Left lung (tissue), 10 donors: ENCODE measurements around the gene SAMD10. TPM values are rescaled to one million over a fixed set of nuclear protein-coding genes. Genes with fewer than 3 reads are reported as not detected.
"Not testable (repeated sequence)": the region's sequence is repeated elsewhere in the genome, so short reads cannot be mapped to it uniquely, and the experiment has no call there.

Experiments
- ATAC-seq: fragments of 200-7000 bp; cut with Tn5 transposase; one replicate; pipeline ENCODE4 v1.9.1; 2020; ENCODE audit warnings: moderate library complexity
- DNase-seq, 4 donors: peaks; one replicate each; pipeline ENCODE4 v3.0.0-alpha.2; 2013 to 2020
- H3K27ac ChIP-seq, 2 donors: fragments of 200-600 bp; sonication (generic) in 1 of 2; one replicate each; pipeline versions ENCODE4 v1.5.0 to v1.8.0; 2020 to 2021
- H3K27me3 ChIP-seq, 2 donors: fragments of 200-600 bp; sonication (generic) in 1 of 2; one replicate each; pipeline versions ENCODE4 v1.5.0 to v1.8.0; 2020 to 2021
- H3K36me3 ChIP-seq, 2 donors: fragments of 200-600 bp; sonication (generic) in 1 of 2; one replicate each; pipeline versions ENCODE4 v1.5.0 to v1.8.0; 2020 to 2021
- H3K4me1 ChIP-seq, 2 donors: fragments of 200-600 bp; one replicate each; pipeline ENCODE4 v1.8.0; 2021
- H3K4me3 ChIP-seq, 2 donors: fragments of 200-600 bp; sonication (generic) in 1 of 2; one replicate each; pipeline versions ENCODE4 v1.5.0 to v1.8.0; 2020 to 2021; ENCODE audit warnings: mild to moderate bottlenecking in 1 of 2
- H3K9me3 ChIP-seq, 2 donors: fragments of 200-600 bp; sonication (generic) in 1 of 2; one replicate each; pipeline versions ENCODE4 v1.5.0 to v1.8.0; 2020 to 2021
- CTCF ChIP-seq, 2 donors: fragments of 200-600 bp; sonication (generic) in 1 of 2; IDR thresholded peaks; one replicate each; pipeline versions ENCODE4 v1.5.0 to v1.8.0; 2021; ENCODE audit warnings: antibody characterized with exemption in 2 of 2
- intact Hi-C, 2 donors: fragments of 100-400 bp; cut with DNase I; formaldehyde crosslinking; loops; one replicate each; pipeline versions ENCODE4 v1.11.2 to v1.14.2; 2022
- polyA plus RNA-seq, 6 donors: library from polyadenylated mRNA; unstranded; fragments of 120-200 nt; gene quantifications; one replicate each; pipeline ENCODE4 v1.2.1, GENCODE V29; 2013; ENCODE audit not compliant: insufficient read length in 6 of 6
- total RNA-seq, 2 donors: library from RNA; stranded (reverse); fragmentation: NEBNext Ultra II Directional; extraction: Animal tissue kit (Norgen Biotek cat#: 25700); gene quantifications; one replicate each; pipeline ENCODE4 v1.2.1, GENCODE V29; 2021
- donor health status: DM: no; HTN: yes; CAD: no.
- donor health status: DM: no; HTN: no; CAD: no.

Gene SAMD10
- total and polyA plus RNA-seq, 8 donors = 4.6 to 10.5 (median 7.1) TPM

GRCh38 chr20:63973636-63974401 is 5.6 kb downstream of the SAMD10 start:
- Histone ChIP-seq H3K36me3 (peaks cover 0 to 4% of the 10 kb centered on the region in 2 donors), H3K9me3 (no peaks in the 10 kb centered on the region), H3K4me1 (peaks cover 15 to 35% of the 10 kb centered on the region in 2 donors), H3K4me3 (peak overlapping the region; percentile 16 to 26), H3K27me3 (peaks cover 0 to 6% of the 10 kb centered on the region in 2 donors), H3K27ac (peak overlapping the region; percentile 10 to 51)
- DNase-seq (peak; percentile 86 to 98 (median 92)), ATAC-seq (peak; percentile 93)
- peak; percentile 98 to 99 for TF ChIP-seq CTCF (IDR thresholded peaks at IDR 0.05)
- intact Hi-C loops = no loop called here

GRCh38 chr20:63973160-63973479 is 6.3 kb downstream of the SAMD10 start:
- ATAC-seq (no peak), DNase-seq (peak in 1 of 4 donors; percentile 13)
- no peaks in the 10 kb centered on the region for H3K9me3 ChIP-seq
- H3K36me3 ChIP-seq = peaks cover 0 to 4% of the 10 kb centered on the region in 2 donors
- intact Hi-C loops = no loop called here
- no peak overlapping the region for H3K27ac ChIP-seq
- peaks cover 19 to 35% of the 10 kb centered on the region in 2 donors for H3K4me1 ChIP-seq
- H3K27me3 ChIP-seq = peaks cover 0 to 6% of the 10 kb centered on the region in 2 donors
- no peak for TF ChIP-seq CTCF (IDR thresholded peaks at IDR 0.05)
- H3K4me3 ChIP-seq = peak overlapping the region in 1 of 2 donors; percentile 26

- peak overlapping the region in 1 of 2 donors; percentile 48 for H3K27ac ChIP-seq
- H3K9me3 ChIP-seq = no peaks in the 10 kb centered on the region
- TF ChIP-seq CTCF (IDR thresholded peaks at IDR 0.05) = no peak
- no peak for ATAC-seq
- peaks cover 0 to 7% of the 10 kb centered on the region in 2 donors for H3K36me3 ChIP-seq
- H3K4me1 ChIP-seq = peaks cover 19 to 29% of the 10 kb centered on the region in 2 donors
- intact Hi-C loops = no loop called here
- no peak overlapping the region for H3K4me3 ChIP-seq
- peaks cover 0 to 6% of the 10 kb centered on the region in 2 donors for H3K27me3 ChIP-seq
- DNase-seq = peak in 1 of 4 donors; percentile 32
These were observed 6.9 kb downstream of the SAMD10 start for GRCh38 chr20:63972312-63973159.

GRCh38 chr20:63971960-63972311 is 7.5 kb downstream of the SAMD10 start:
- intact Hi-C loops, H3K27me3 ChIP-seq, ATAC-seq, H3K4me3 ChIP-seq, H3K9me3 ChIP-seq: not testable (repeated sequence)
- Histone ChIP-seq H3K4me1 (peaks cover 19 to 28% of the 10 kb centered on the region in 2 donors), H3K27ac (peak overlapping the region in 1 of 2 donors; percentile 48), H3K36me3 (peaks cover 0 to 13% of the 10 kb centered on the region in 2 donors)
- DNase-seq = peak in 1 of 4 donors; percentile 23

- Histone ChIP-seq H3K27me3 (peaks cover 0 to 6% of the 10 kb centered on the region in 2 donors), H3K4me3 (no peak overlapping the region), H3K9me3 (no peaks in the 10 kb centered on the region), H3K4me1 (peaks cover 19 to 28% of the 10 kb centered on the region in 2 donors), H3K27ac (no peak overlapping the region), H3K36me3 (peaks cover 0 to 23% of the 10 kb centered on the region in 2 donors)
- intact Hi-C loops = no loop called here
- ATAC-seq = no peak
- DNase-seq = no peak
- TF ChIP-seq CTCF (IDR thresholded peaks at IDR 0.05) = no peak
These were observed 8.6 kb downstream of the SAMD10 start for GRCh38 chr20:63970714-63971431.
